Esophagus muscularis mucosa (tissue), 4 donors: Measurements from ENCODE around the gene PCNX3. TPM values are rescaled to one million over a fixed set of nuclear protein-coding genes. Genes with fewer than 3 reads are reported as not detected.

Experiments used
- DNase-seq: peaks from one replicate; pipeline ENCODE4 v3.0.0-alpha.2; 2017; ENCODE audit errors: extremely low spot score
- H3K27ac ChIP-seq, 4 donors: fragments of 200-600 bp; sonication (generic); replicated peaks in 1 of 4; 1 replicate in 3 of 4; 2 replicates in 1 of 4; pipeline ENCODE4 v1.5.1; 2016 to 2019; ENCODE audit warnings: mild to moderate bottlenecking in 1 of 4
- H3K27me3 ChIP-seq, 4 donors: fragments of 200-600 bp; sonication (generic); one replicate each; pipeline versions ENCODE4 v1.5.1 to v1.6.0; 2016 to 2019
- H3K36me3 ChIP-seq, 4 donors: fragments of 200-600 bp; sonication (generic); one replicate each; pipeline ENCODE4 v1.5.1; 2016 to 2019
- H3K4me1 ChIP-seq, 4 donors: fragments of 200-600 bp; sonication (generic); one replicate each; pipeline ENCODE4 v1.5.1; 2016 to 2019
- H3K4me3 ChIP-seq, 4 donors: fragments of 200-600 bp; sonication (generic); 1 replicate in 2 of 4; 2 replicates in 2 of 4; pipeline ENCODE4 v1.5.1; 2016 to 2019; ENCODE audit warnings: mild to moderate bottlenecking in 4 of 4, moderate library complexity in 1 of 4
- H3K9me3 ChIP-seq, 4 donors: fragments of 200-600 bp; sonication (generic); 1 replicate in 3 of 4; 2 replicates in 1 of 4; pipeline ENCODE4 v1.5.1; 2016 to 2019
- CTCF ChIP-seq, 3 experiments: fragments of 200-600 bp in 2 of 3; fragments of 450-650 bp in 1 of 3; sonication (generic) in 2 of 3; IDR thresholded peaks; one replicate each; pipeline ENCODE4 v1.5.1; 2017 to 2019; ENCODE audit warnings: antibody characterized with exemption in 3 of 3, mild to moderate bottlenecking in 2 of 3, moderate library complexity in 1 of 3
- EP300 ChIP-seq: sonication (generic); formaldehyde crosslinking; IDR thresholded peaks from one replicate; pipeline ENCODE4 v1.6.1; 2017; ENCODE audit warnings: antibody characterized with exemption
- POLR2A ChIP-seq: fragments of 450-650 bp; IDR thresholded peaks from one replicate; pipeline ENCODE4 v1.6.1; 2017; ENCODE audit warnings: antibody characterized with exemption, moderate library complexity, mild to moderate bottlenecking, low read depth
- POLR2AphosphoS5 ChIP-seq, 2 donors: sonication (generic); formaldehyde crosslinking; IDR thresholded peaks; one replicate each; pipeline ENCODE4 v1.6.1; 2017; ENCODE audit warnings: antibody characterized with exemption in 2 of 2
- WGBS: methylation state at CpG from one replicate; pipeline ENCODE4 v1.1.5; 2018; 5-methylcytosine and 5-hydroxymethylcytosine counted together
- intact Hi-C: fragments of 100-400 bp; cut with DNase I; formaldehyde crosslinking; loops from one replicate; pipeline ENCODE4 v1.15.1; 2023
- total RNA-seq, 4 donors: library from RNA; depleted of rRNA; stranded (reverse); fragments of >200 nt; gene quantifications; one replicate each; pipeline versions ENCODE4 v1.1.0 to v1.2.1, GENCODE V29; 2016

Gene PCNX3
- total RNA-seq, 4 donors from 2014 or later = 21.4 to 43.1 (median 27.1) TPM

GRCh38 chr11:65648997-65649493 lies 33.5 kb downstream of the PCNX3 start:
- Histone ChIP-seq H3K36me3 (peaks cover under 1 to 78% (median 68%) of the 10 kb centered on the region in 4 donors), H3K27ac (peak overlapping the region in 3 of 4 donors; percentile 10 to 97 (median 47)), H3K27me3 (no peaks in the 10 kb centered on the region), H3K4me3 (no peak overlapping the region), H3K9me3 (no peaks in the 10 kb centered on the region), H3K4me1 (peaks cover 29 to 71% (median 64%) of the 10 kb centered on the region in 4 donors)
- intact Hi-C loops = no loop called here
- no peak for TF ChIP-seq POLR2A
- no peak for TF ChIP-seq POLR2AphosphoS5 (IDR thresholded peaks at IDR 0.05)
- TF ChIP-seq EP300 = no peak
- TF ChIP-seq CTCF (IDR thresholded peaks at IDR 0.05) = no peak
- no peak for DNase-seq
- 55% methylated on average over 11 of the region's 12 CpGs for WGBS

GRCh38 chr11:65649656-65650546 lies 34.3 kb downstream of the PCNX3 start:
- DNase-seq = no peak
- H3K4me3 ChIP-seq = no peak overlapping the region
- peak overlapping the region in 3 of 4 donors; percentile 91 to 97 (median 95) for H3K27ac ChIP-seq
- no peaks in the 10 kb centered on the region for H3K9me3 ChIP-seq
- peaks cover 9 to 78% (median 68%) of the 10 kb centered on the region in 4 donors for H3K36me3 ChIP-seq
- WGBS = 86% methylated on average over 9 of the region's 16 CpGs
- intact Hi-C loops = no loop called here
- H3K4me1 ChIP-seq = peaks cover 38 to 80% (median 71%) of the 10 kb centered on the region in 4 donors
- no peaks in the 10 kb centered on the region for H3K27me3 ChIP-seq
- TF ChIP-seq CTCF (IDR thresholded peaks at IDR 0.05) (no peak), POLR2AphosphoS5 (IDR thresholded peaks at IDR 0.05) (no peak), EP300 (no peak), POLR2A (no peak)

GRCh38 chr11:65650547-65651338 lies 35.2 kb downstream of the PCNX3 start:
- intact Hi-C loops = no loop called here
- peak overlapping the region; percentile 91 to 97 (median 94) for H3K27ac ChIP-seq
- no peak for DNase-seq
- WGBS = 80% methylated on average over 19 of the region's 20 CpGs
- peaks cover 40 to 82% (median 74%) of the 10 kb centered on the region in 4 donors for H3K4me1 ChIP-seq
- TF ChIP-seq POLR2A (no peak), POLR2AphosphoS5 (IDR thresholded peaks at IDR 0.05) (no peak), EP300 (no peak)
- H3K27me3 ChIP-seq = no peaks in the 10 kb centered on the region
- H3K36me3 ChIP-seq = peaks cover 18 to 78% (median 68%) of the 10 kb centered on the region in 4 donors
- no peaks in the 10 kb centered on the region for H3K9me3 ChIP-seq
- H3K4me3 ChIP-seq = no peak overlapping the region

GRCh38 chr11:65651339-65651588 lies 35.7 kb downstream of the PCNX3 start:
- intact Hi-C loops = no loop called here
- DNase-seq = no peak
- H3K9me3 ChIP-seq = no peaks in the 10 kb centered on the region
- H3K4me3 ChIP-seq = no peak overlapping the region
- 94% methylated on average over 3 of the region's 3 CpGs for WGBS
- H3K27me3 ChIP-seq = no peaks in the 10 kb centered on the region
- peak overlapping the region; percentile 91 to 97 (median 94) for H3K27ac ChIP-seq
- peaks cover 40 to 77% (median 74%) of the 10 kb centered on the region in 4 donors for H3K4me1 ChIP-seq
- TF ChIP-seq POLR2A (no peak), EP300 (no peak), POLR2AphosphoS5 (IDR thresholded peaks at IDR 0.05) (no peak), CTCF (IDR thresholded peaks at IDR 0.05) (no peak)
- peaks cover 23 to 78% (median 68%) of the 10 kb centered on the region in 4 donors for H3K36me3 ChIP-seq
